Subcutaneous adipose tissue (tissue), 4 donors: Measurements from ENCODE around the gene SLC7A6. TPM values are rescaled to one million over a fixed set of nuclear protein-coding genes. Genes with fewer than 3 reads are reported as not detected.

Experiments
- CTCF ChIP-seq: fragments of 450-650 bp; IDR thresholded peaks from one replicate; pipeline ENCODE4 v1.5.1; 2016; ENCODE audit warnings: low read depth, mild to moderate bottlenecking, control low read depth, antibody characterized with exemption, moderate library complexity
- total RNA-seq, 4 donors: library from RNA; depleted of rRNA; stranded (reverse); fragments of >200 nt; gene quantifications; one replicate each; pipeline ENCODE4 v1.1.0, GENCODE V29; 2016

The SLC7A6 gene
- total RNA-seq, 4 donors from 2014 or later: 87.4 to 494 (median 177) TPM

GRCh38 chr16:68345351-68345810, 81.1 kb downstream of the SLC7A6 start:
- TF ChIP-seq CTCF: no peak

GRCh38 chr16:68345958-68346635, 81.8 kb downstream of the SLC7A6 start:
- no peak for TF ChIP-seq CTCF

DNA sequence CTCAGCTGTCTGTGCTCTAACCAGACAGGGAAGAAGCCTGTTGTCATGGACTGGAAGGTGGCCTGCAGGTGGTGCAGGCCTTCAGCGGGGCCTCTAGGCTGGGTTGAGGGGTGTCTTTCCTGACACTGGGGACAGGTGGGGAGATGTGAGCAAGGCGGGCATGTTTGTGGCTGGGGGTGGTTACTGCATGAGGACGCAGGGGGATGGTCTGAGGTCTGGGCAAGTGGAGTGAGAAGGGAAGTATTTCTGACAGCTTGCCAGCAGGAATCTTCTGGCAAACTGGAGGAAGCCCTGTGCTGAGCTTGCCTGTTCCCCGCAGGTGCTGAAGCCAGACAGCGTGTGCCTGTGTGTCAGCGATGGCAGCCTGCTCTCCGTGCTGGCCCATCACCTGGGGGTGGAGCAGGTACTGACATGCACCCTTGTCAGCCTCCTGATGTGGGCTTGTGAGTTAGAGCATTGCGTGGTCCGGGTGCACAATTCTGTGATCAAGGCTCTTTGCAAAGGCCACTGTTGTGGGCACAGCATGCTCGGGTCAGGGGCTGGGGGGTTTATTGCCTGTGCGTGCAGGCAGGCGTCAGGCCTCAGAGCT, 82.7 kb downstream of the SLC7A6 start:
- no peak for TF ChIP-seq CTCF

- TF ChIP-seq CTCF: no peak
These were observed 83.3 kb downstream of the SLC7A6 start for GRCh38 chr16:68347605-68348004.

DNA sequence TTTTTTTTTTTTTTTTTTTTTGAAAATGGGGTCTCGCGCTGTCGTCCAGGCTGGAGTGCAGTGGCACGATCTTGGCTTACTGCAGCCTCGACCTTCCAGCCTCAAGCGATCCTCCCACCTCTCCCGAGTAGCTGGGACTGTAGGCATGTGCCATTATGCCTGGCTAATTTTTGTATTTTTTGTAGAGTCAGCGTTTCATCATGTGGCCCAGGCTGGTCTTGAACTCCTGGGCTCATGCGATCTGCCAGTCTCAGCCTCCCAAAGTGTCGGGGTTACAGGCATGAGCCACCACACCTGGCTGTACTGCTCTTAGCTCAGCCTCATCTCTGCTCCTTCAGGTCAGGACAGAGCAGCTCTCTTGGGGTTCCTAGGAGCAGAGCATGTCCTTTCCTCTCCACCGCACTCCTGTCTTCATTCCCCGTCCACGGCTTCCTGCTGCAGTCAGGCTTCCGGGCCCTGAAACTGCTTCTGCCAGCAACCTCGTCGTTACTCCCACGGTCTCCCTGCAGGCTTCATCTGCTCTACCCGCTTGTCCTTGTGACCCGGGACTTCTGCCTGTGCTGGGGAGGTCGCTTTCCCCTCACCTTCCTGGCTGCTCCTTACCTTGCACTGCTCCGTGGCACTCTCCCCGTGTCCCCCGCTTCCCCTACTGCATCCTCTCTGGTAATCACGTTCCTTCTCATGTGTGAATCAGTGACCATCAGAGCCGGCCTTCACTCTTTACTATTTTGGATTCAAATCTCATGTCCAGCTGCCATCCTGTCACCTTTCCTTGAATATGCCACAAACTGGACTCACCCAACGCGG, 84.5 kb downstream of the SLC7A6 start:
- no peak for TF ChIP-seq CTCF

GRCh38 chr16:68349838-68350410, 85.6 kb downstream of the SLC7A6 start:
- TF ChIP-seq CTCF: no peak
